Gastroesophageal sphincter (tissue), 4 donors: Measurements from ENCODE around the gene ARMS2. TPM values are rescaled to one million over a fixed set of nuclear protein-coding genes. Genes with fewer than 3 reads are reported as not detected.

Experiments used
- ATAC-seq: fragments of 150-250 bp; one replicate; pipeline ENCODE4 v1.9.1; 2016; ENCODE audit warnings: mild to moderate bottlenecking, moderate library complexity
- H3K27ac ChIP-seq, 4 donors: fragments of 200-600 bp; sonication (generic) in 3 of 4; 1 replicate in 3 of 4; 2 replicates in 1 of 4; pipeline ENCODE4 v1.5.1; 2016 to 2019
- H3K27me3 ChIP-seq: fragments of 200-600 bp; sonication (generic); one replicate; pipeline ENCODE4 v1.5.1; 2019
- H3K36me3 ChIP-seq, 2 donors: fragments of 200-600 bp; sonication (generic); one replicate each; pipeline ENCODE4 v1.5.1; 2019; ENCODE audit warnings: control low read depth in 1 of 2
- H3K4me1 ChIP-seq, 3 donors: fragments of 200-600 bp; sonication (generic); 1 replicate in 2 of 3; 2 replicates in 1 of 3; pipeline ENCODE4 v1.5.1; 2016 to 2019; ENCODE audit warnings: control low read depth in 2 of 3
- H3K4me3 ChIP-seq, 2 donors: fragments of 200-600 bp; sonication (generic); one replicate each; pipeline ENCODE4 v1.5.1; 2019; ENCODE audit warnings: mild to moderate bottlenecking in 1 of 2, moderate library complexity in 1 of 2
- H3K9me3 ChIP-seq, 3 donors: fragments of 200-600 bp; sonication (generic); one replicate each; pipeline ENCODE4 v1.5.1; 2017 to 2019; ENCODE audit warnings: control low read depth in 2 of 3
- CTCF ChIP-seq, 4 experiments: fragments of 200-600 bp in 2 of 4; fragments of 450-650 bp in 2 of 4; sonication (generic) in 1 of 4; IDR thresholded peaks; one replicate each; pipeline ENCODE4 v1.5.1; 2017 to 2019; ENCODE audit warnings: antibody characterized with exemption in 4 of 4, mild to moderate bottlenecking in 2 of 4, moderate library complexity in 2 of 4
- EP300 ChIP-seq: sonication (generic); formaldehyde crosslinking; IDR thresholded peaks from one replicate; pipeline ENCODE4 v1.6.1; 2017; ENCODE audit warnings: antibody characterized with exemption, mild to moderate bottlenecking
- POLR2A ChIP-seq, 2 donors: fragments of 450-650 bp; IDR thresholded peaks; one replicate each; pipeline ENCODE4 v1.6.1; 2017; ENCODE audit warnings: antibody characterized with exemption in 2 of 2, mild to moderate bottlenecking in 2 of 2, moderate library complexity in 1 of 2
- POLR2AphosphoS5 ChIP-seq: sonication (generic); formaldehyde crosslinking; IDR thresholded peaks from one replicate; pipeline ENCODE4 v1.6.1; 2017; ENCODE audit warnings: antibody characterized with exemption
- WGBS, 2 donors: methylation state at CpG; one replicate each; pipeline ENCODE4 v1.1.5; 2018; ENCODE audit warnings: low coverage in 1 of 2; 5-methylcytosine and 5-hydroxymethylcytosine counted together
- total RNA-seq, 4 donors: library from RNA; depleted of rRNA; stranded (reverse); fragments of >200 nt; gene quantifications; one replicate each; pipeline ENCODE4 v1.1.0, GENCODE V29; 2016

ARMS2 gene
- total RNA-seq, 4 donors from 2014 or later, result not detected

DNA sequence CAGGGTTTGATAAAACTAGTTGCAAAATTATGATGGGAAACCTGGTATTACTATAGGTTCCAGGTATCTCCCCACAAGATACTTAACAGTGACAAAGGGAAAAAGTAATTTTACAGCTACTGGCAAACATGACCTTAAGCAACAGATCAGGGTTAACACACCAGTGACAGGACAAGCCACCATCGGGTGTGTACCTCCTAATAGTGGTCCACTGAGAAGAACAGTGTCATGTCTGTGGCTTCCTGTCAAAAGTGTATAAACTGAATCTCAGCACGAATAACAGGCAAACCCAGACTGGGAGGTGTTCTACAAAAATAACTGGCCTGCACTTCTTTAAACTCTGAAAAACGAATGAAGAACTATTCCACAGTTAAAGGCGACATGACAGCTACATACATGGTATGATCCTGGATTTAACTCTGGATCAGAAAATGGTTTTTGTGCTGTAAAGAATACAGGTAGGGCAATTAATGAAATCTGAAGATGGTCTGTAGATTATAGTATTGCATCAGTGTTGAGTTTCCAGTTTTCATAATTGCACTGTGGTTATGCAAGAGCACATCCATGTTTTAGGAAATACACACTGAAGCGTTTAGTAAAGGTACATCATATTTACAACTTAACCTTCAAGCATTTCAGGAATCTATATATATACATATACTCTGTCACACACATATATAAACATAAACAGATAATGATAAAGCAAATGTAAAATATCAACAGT, 32.0 kb upstream of the ARMS2 start:
- Histone ChIP-seq H3K4me1 (peaks cover 19 to 65% (median 19%) of the 10 kb centered on the region in 3 donors), H3K27ac (peak overlapping the region in 3 of 4 donors; percentile 52 to 79 (median 77)), H3K9me3 (no peaks in the 10 kb centered on the region), H3K4me3 (no peak overlapping the region), H3K36me3 (peaks cover 0 to 25% of the 10 kb centered on the region in 2 donors), H3K27me3 (no peaks in the 10 kb centered on the region)
- TF ChIP-seq CTCF (IDR thresholded peaks at IDR 0.05) (no peak), POLR2AphosphoS5 (no peak), POLR2A (IDR thresholded peaks at IDR 0.05) (no peak), EP300 (no peak)
- WGBS, 2 donors, result 56 to 61% methylated on average over 5 of the region's 5 CpGs
- ATAC-seq, result no peak

DNA sequence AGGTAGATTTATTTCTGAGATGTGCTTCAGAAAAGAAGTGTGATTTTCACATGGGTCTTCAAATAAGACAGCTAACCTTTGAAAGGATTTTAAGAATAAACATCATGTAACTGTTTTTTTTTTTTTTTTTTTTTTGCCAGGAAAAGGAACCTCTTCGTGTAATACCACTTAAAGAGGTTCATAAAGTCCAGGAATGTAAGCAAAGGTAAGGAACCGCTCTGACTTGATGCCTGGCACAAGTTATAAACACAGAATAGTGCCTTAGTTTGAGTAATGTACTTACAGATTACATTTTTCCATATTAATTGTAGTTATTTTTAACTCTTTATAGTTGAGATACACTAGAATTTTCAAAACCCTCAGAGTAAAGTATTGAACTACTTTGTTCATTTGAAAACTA, 30.4 kb upstream of the ARMS2 start:
- H3K27ac ChIP-seq, result peak overlapping the region in 3 of 4 donors; percentile 24 to 77 (median 68)
- peaks cover 0 to 37% of the 10 kb centered on the region in 2 donors for H3K36me3 ChIP-seq
- H3K4me3 ChIP-seq, result no peak overlapping the region
- no peak for ATAC-seq
- no peaks in the 10 kb centered on the region for H3K9me3 ChIP-seq
- H3K27me3 ChIP-seq, result no peaks in the 10 kb centered on the region
- peaks cover 18 to 66% (median 19%) of the 10 kb centered on the region in 3 donors for H3K4me1 ChIP-seq
- WGBS, 2 donors, result 24 to 46% methylated on average over 2 of the region's 2 CpGs
- no peak for TF ChIP-seq POLR2A (IDR thresholded peaks at IDR 0.05)
- TF ChIP-seq POLR2AphosphoS5, result peak; percentile 82
- TF ChIP-seq EP300, result no peak
- no peak for TF ChIP-seq CTCF (IDR thresholded peaks at IDR 0.05)

DNA sequence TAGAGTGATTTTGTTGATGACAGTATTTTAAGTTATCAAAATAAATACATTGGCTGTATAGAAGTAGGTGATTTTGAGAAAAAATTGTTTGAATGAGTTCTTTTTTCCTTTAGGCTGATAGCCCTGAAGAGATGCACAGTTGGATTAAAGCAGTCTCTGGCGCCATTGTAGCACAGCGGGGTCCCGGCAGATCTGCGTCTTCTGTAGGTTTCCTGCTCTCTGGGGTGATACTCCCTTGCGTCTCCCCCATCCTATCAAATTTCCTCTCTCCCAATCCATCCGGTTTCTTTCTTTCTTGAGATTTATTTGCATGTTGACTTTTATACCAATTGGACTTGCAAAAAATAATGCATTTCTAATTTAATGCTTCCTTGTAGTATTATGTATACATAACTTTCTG, 27.6 kb upstream of the ARMS2 start:
- Histone ChIP-seq H3K9me3 (no peaks in the 10 kb centered on the region), H3K27ac (no peak overlapping the region), H3K36me3 (peaks cover 0 to 56% of the 10 kb centered on the region in 2 donors), H3K4me1 (peaks cover under 1 to 46% (median 4%) of the 10 kb centered on the region in 3 donors), H3K27me3 (no peaks in the 10 kb centered on the region), H3K4me3 (no peak overlapping the region)
- TF ChIP-seq EP300 (no peak), POLR2A (IDR thresholded peaks at IDR 0.05) (no peak), CTCF (IDR thresholded peaks at IDR 0.05) (no peak), POLR2AphosphoS5 (no peak)
- WGBS, 2 donors, result 83 to 93% methylated on average over 5 to 6 of the region's 6 CpGs
- no peak for ATAC-seq

DNA sequence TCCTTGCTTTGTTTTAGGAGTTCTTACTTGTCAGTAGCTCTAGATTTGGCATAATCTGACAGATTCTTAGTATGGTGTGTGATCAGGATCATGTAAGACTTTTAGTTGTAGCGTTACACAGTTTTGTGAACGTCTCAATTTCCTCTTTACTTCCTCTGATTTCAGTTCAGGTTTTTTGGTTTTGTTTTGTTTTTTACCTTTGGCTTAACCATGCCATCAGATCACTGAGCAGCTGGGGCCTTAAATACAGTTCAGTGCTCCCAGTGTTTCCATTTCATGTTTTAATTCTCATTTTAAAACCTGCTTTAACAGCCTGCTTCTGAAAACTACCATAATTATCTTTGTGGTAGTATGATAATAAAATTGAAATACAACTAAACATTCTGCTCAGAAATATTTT, 27.2 kb upstream of the ARMS2 start:
- Histone ChIP-seq H3K4me3 (no peak overlapping the region), H3K9me3 (no peaks in the 10 kb centered on the region), H3K27ac (no peak overlapping the region), H3K36me3 (peaks cover 0 to 56% of the 10 kb centered on the region in 2 donors), H3K27me3 (no peaks in the 10 kb centered on the region), H3K4me1 (peaks cover 0 to 41% (median 3%) of the 10 kb centered on the region in 3 donors)
- 80 to 88% methylated on average over 2 of the region's 2 CpGs for WGBS, 2 donors
- no peak for TF ChIP-seq EP300
- no peak for ATAC-seq

DNA sequence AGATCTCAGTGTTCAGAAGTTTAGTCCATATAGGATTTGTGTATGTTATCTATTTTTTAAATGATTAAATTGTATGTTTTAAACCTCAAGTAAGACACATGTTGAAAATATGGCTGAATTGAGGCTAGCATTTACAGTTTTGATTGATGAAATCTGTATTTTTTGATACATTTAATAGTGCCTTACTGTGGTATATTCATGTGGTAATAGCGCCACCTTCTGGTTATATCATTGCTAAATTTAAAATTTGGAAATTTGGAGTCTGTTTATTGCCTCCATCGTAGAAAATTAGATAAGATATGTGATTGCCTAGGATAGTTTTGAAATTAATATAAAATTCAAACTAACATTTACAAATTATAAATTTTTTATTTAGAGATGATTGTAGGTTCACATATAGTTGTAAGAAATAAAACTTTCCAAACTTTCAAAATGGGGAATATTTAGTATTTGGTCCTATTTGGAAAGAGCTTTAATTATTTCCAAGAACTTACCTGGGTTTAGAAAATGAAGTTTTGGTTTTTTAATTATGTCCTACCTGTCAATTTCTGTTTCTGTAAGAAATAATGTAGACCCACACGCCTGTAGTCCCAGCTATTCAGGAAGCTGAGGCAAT, 19.1 kb upstream of the ARMS2 start:
- no peak for TF ChIP-seq POLR2A (IDR thresholded peaks at IDR 0.05)
- TF ChIP-seq CTCF (IDR thresholded peaks at IDR 0.05), result peak; percentile 66 to 79 (median 76)
- no peak for TF ChIP-seq POLR2AphosphoS5
- WGBS, 2 donors, result 0 to 24% methylated on average over 2 to 3 of the region's 3 CpGs
- H3K9me3 ChIP-seq, result peaks cover 0 to 8% (median 0%) of the 10 kb centered on the region in 3 donors
- H3K36me3 ChIP-seq, result peaks cover 0 to 24% of the 10 kb centered on the region in 2 donors
- H3K27ac ChIP-seq, result no peak overlapping the region
- ATAC-seq, result no peak
- no peak overlapping the region for H3K4me3 ChIP-seq
- H3K4me1 ChIP-seq, result no peaks in the 10 kb centered on the region
- H3K27me3 ChIP-seq, result no peaks in the 10 kb centered on the region
